HL-60 (cell line): ENCODE results near the gene FAM117A.

Experiments used
- DNase-seq, 2 experiments: peaks; one replicate each; pipeline ENCODE4 v3.0.0-alpha.2; 2010 to 2020; ENCODE audit warnings: low read depth in 1 of 2, low spot score in 1 of 2
- H3K27ac ChIP-seq: fragments of 250-450 bp; sonication (Bioruptor Pico); replicated peaks from 2 replicates; pipeline ENCODE4 v1.5.1; 2020; ENCODE audit warnings: mild to moderate bottlenecking, moderate library complexity
- H3K27me3 ChIP-seq: fragments of 250-450 bp; sonication (Bioruptor Pico); 2 replicates; pipeline ENCODE4 v1.5.1; 2021; ENCODE audit warnings: mild to moderate bottlenecking, moderate library complexity; ENCODE audit not compliant: insufficient read depth, poor library complexity, severe bottlenecking
- H3K4me3 ChIP-seq: replicated peaks from 2 replicates; pipeline ENCODE4 v1.5.1; 2011; ENCODE audit warnings: mild to moderate bottlenecking, control low read depth, low read length; ENCODE audit not compliant: insufficient read depth
- CTCF ChIP-seq: IDR thresholded peaks from one replicate; pipeline ENCODE4 v1.5.1; 2011; ENCODE audit warnings: low read length, control low read depth, inconsistent platforms; ENCODE audit not compliant: insufficient read depth
- GABPA ChIP-seq: IDR thresholded peaks from 2 replicates; pipeline ENCODE4 v1.6.1; 2012; ENCODE audit warnings: low read depth
- POLR2AphosphoS5 ChIP-seq: IDR thresholded peaks from 2 replicates; pipeline ENCODE4 v1.6.1; 2012; ENCODE audit warnings: low read depth
- REST ChIP-seq: IDR thresholded peaks from 2 replicates; pipeline ENCODE4 v1.6.1; 2012; ENCODE audit warnings: low read depth; ENCODE audit not compliant: insufficient replicate concordance
- SPI1 ChIP-seq: IDR thresholded peaks from 2 replicates; pipeline ENCODE4 v1.6.1; 2012; ENCODE audit warnings: low read depth, mild to moderate bottlenecking, borderline replicate concordance

Gene FAM117A

GRCh38 chr17:49670641-49671040, 93.3 kb downstream of the FAM117A start:
- no peak for DNase-seq
- TF ChIP-seq POLR2AphosphoS5 (no peak), CTCF (no peak), GABPA (no peak), SPI1 (no peak), REST (no peak)
- no peaks in the 10 kb centered on the region for H3K27me3 ChIP-seq
- H3K4me3 ChIP-seq: no peak overlapping the region
- H3K27ac ChIP-seq: no peak overlapping the region

GRCh38 chr17:49670002-49670401, 93.9 kb downstream of the FAM117A start:
- TF ChIP-seq REST: no peak
- no peak for TF ChIP-seq GABPA
- TF ChIP-seq CTCF: no peak
- TF ChIP-seq SPI1: no peak
- TF ChIP-seq POLR2AphosphoS5: no peak
- Histone ChIP-seq H3K27ac (no peak overlapping the region), H3K4me3 (no peak overlapping the region), H3K27me3 (no peaks in the 10 kb centered on the region)
- DNase-seq: no peak

- Histone ChIP-seq H3K4me3 (no peak overlapping the region), H3K27me3 (no peaks in the 10 kb centered on the region), H3K27ac (no peak overlapping the region)
- TF ChIP-seq POLR2AphosphoS5 (no peak), SPI1 (no peak), GABPA (no peak), REST (no peak), CTCF (no peak)
- no peak for DNase-seq
Measured at GRCh38 chr17:49667854-49668253, 96.1 kb downstream of the FAM117A start.
